Prostate gland (tissue), 2 donors: ENCODE measurements around the gene KRT26.

Experiments
- CTCF ChIP-seq, 4 experiments: fragments of 200-600 bp in 2 of 4; fragments of 450-650 bp in 2 of 4; sonication (generic) in 2 of 4; IDR thresholded peaks; 1 replicate in 3 of 4; 2 replicates in 1 of 4; pipeline ENCODE4 v1.5.1; 2016 to 2019; ENCODE audit warnings: antibody characterized with exemption in 4 of 4, mild to moderate bottlenecking in 2 of 4, moderate library complexity in 2 of 4
- POLR2A ChIP-seq: fragments of 450-650 bp; IDR thresholded peaks from one replicate; pipeline ENCODE4 v1.6.1; 2016; ENCODE audit warnings: antibody characterized with exemption, mild to moderate bottlenecking
- POLR2AphosphoS5 ChIP-seq: sonication (generic); formaldehyde crosslinking; IDR thresholded peaks from one replicate; pipeline ENCODE4 v1.6.1; 2017; ENCODE audit warnings: antibody characterized with exemption

- TF ChIP-seq CTCF (IDR thresholded peaks at IDR 0.05) (peak in 2 of 4 experiments; percentile 38 to 48), POLR2A (no peak), POLR2AphosphoS5 (no peak)
Observed at GRCh38 chr17:40726919-40727318, 45.1 kb downstream of the KRT26 start.
